GM21367 (cell line): ENCODE measurements around the gene VCP.
"Not testable (repeated sequence)": the region's sequence is repeated elsewhere in the genome, so short reads cannot be mapped to it uniquely, and the experiment has no call there.

Source experiments
- ATAC-seq: cut with Tn5 transposase; IDR thresholded peaks from one replicate; pipeline ENCODE4 v1.9.1; 2021; ENCODE audit not compliant: unreplicated experiment

The VCP gene

GRCh38 chr9:35026671-35027070 lies 45.8 kb downstream of the VCP start:
- no peak for ATAC-seq

GRCh38 chr9:35023443-35023842 lies 49.0 kb downstream of the VCP start:
- not testable (repeated sequence) for ATAC-seq

- ATAC-seq, result no peak
Measured at GRCh38 chr9:35014517-35014916, 57.9 kb downstream of the VCP start.

- no peak for ATAC-seq
Measured at GRCh38 chr9:35010351-35010958, 62.0 kb downstream of the VCP start.
